GM23338 (cell line): ENCODE measurements around the gene ANKRD63. TPM values are rescaled to one million over a fixed set of nuclear protein-coding genes. Genes with fewer than 3 reads are reported as not detected.

Experiments
- CREB1 ChIP-seq: fragments of 250-450 bp; sonication (Bioruptor Pico); IDR thresholded peaks from 2 replicates; pipeline ENCODE4 v1.5.0; 2020; ENCODE audit warnings: low read depth, mild to moderate bottlenecking, moderate library complexity
- CTCF ChIP-seq, 2 experiments: fragments of 200-600 bp in 1 of 2; sonication (generic) in 1 of 2; conservative IDR thresholded peaks; 2 replicates each; pipeline versions ENCODE4 v1.5.1 to v1.6.1; 2016 to 2017; ENCODE audit warnings: antibody characterized with exemption in 2 of 2, low read depth in 2 of 2, mild to moderate bottlenecking in 2 of 2, moderate library complexity in 1 of 2
- ETS1 ChIP-seq: IDR thresholded peaks from 2 replicates; pipeline ENCODE4 v1.6.1; 2016; ENCODE audit warnings: antibody characterized with exemption
- EZH2phosphoT487 ChIP-seq: fragments of 200-600 bp; sonication (generic); IDR thresholded peaks from one replicate; pipeline ENCODE4 v1.8.1; 2018; ENCODE audit warnings: antibody characterized with exemption; ENCODE audit not compliant: unreplicated experiment
- NANOG ChIP-seq: IDR thresholded peaks from 2 replicates; pipeline ENCODE4 v1.6.1; 2016; ENCODE audit warnings: antibody characterized with exemption, borderline replicate concordance
- POLR2AphosphoS5 ChIP-seq: IDR thresholded peaks from 2 replicates; pipeline ENCODE4 v1.6.1; 2016; ENCODE audit warnings: antibody characterized with exemption, low read depth
- STAT1 ChIP-seq: IDR thresholded peaks from one replicate; pipeline ENCODE4 v1.6.1; 2016; ENCODE audit warnings: antibody characterized with exemption; ENCODE audit not compliant: unreplicated experiment
- ZNF331 ChIP-seq: fragments of 250-450 bp; sonication (Bioruptor Pico); IDR thresholded peaks from 2 replicates; pipeline ENCODE4 v1.5.0; 2020; ENCODE audit warnings: low read depth, mild to moderate bottlenecking, moderate library complexity
- ZNF462 ChIP-seq: fragments of 250-450 bp; sonication (Bioruptor Pico); IDR thresholded peaks from 2 replicates; pipeline ENCODE4 v1.5.0; 2020; ENCODE audit warnings: mild to moderate bottlenecking, moderate library complexity
- polyA plus RNA-seq: library from polyadenylated mRNA; unstranded; fragments of >200 nt; fragmentation: Nextera tagmentation; extraction: Ambion mirVana; gene quantifications from 2 replicates; pipeline ENCODE4 v1.2.1, GENCODE V29; 2016
- total RNA-seq: library from RNA; depleted of rRNA; stranded (reverse); fragments of >200 nt; shearing (Covaris generic); gene quantifications from 2 replicates; pipeline ENCODE4 v1.2.3, GENCODE V29; 2014

ANKRD63 gene
- total and polyA plus RNA-seq, 2 experiments from 2014 or later: 0.59 TPM; not detected in 1

GRCh38 chr15:40235201-40235885, 47.5 kb downstream of the ANKRD63 start (continued):
- TF ChIP-seq ZNF462 (CRISPR knock-in tag) (no peak), ETS1 (no peak), CTCF (conservative IDR thresholded peaks at IDR 0.05; ENCODE audit: low read depth in 2 of 2) (no peak), POLR2AphosphoS5 (no peak), ZNF331 (no peak), CREB1 (no peak), NANOG (no peak), EZH2phosphoT487 (no peak), STAT1 (no peak)
